HG02588 (cell line): ENCODE measurements around the gene ZNF575.
"Not testable (repeated sequence)": the region's sequence is repeated elsewhere in the genome, so short reads cannot be mapped to it uniquely, and the experiment has no call there.

Source experiments
- ATAC-seq: cut with Tn5 transposase; IDR thresholded peaks from one replicate; pipeline ENCODE4 v1.9.1; 2021; ENCODE audit warnings: mild to moderate bottlenecking, moderate library complexity; ENCODE audit not compliant: unreplicated experiment

The ZNF575 gene

DNA sequence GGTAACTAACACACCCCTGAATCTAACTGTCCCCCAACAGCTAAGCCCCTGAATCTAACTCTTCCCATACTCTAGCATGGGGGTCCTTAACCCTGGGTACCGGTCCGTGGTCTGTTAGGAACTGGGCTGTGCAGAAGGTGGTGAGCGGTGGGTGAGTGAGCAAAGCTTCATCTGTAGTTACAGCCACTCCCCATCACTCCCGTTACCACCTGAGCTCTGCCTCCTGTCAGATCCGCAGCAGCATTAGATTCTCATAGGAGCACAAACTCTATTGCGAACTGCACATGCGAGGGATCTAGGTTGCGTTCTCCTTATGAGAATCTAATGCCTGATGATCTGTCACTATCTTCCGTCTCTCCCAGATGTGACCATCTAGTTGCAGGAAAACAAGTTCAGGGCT, 22.3 kb upstream of the ZNF575 start:
- no peak for ATAC-seq

- ATAC-seq = no peak
Observed at GRCh38 chr19:43511324-43511723, 21.7 kb upstream of the ZNF575 start.

DNA sequence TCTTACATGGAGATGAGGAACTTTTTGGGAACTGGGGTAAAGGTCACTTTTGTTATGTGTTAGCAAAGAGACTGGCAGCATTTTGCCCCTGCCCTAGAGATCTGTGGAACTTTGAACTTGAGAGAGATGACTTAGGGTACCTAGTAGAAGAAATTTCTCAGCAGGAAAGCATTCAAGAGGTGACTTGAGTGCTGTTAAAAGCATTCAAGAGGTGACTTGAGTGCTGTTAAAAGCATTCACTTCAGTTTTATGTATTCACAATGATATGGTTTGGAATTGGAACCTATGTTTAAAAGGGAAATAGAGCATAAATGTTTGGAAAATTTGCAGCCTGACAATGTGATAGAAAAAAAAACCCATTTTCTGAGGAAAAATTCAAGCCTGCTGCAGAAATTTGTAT, 20.6 kb upstream of the ZNF575 start:
- not testable (repeated sequence) for ATAC-seq

DNA sequence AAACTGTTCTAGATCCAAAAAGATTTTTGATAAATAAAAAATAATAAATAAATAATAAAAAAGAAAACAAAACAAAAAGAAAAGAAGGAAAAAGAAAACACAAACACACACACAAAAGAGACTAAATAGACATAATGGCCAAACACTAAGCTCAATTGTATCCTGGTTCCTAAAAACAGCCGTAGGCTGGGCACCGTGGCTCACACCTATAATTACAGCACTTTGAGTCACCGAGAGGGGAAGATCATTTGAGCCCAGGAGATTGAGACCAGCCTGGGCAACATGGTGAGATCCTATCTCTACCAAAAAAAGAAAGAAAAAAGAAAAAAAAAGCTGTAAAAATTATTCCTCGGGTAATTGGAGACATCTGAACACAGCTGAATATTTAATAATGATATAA, 14.9 kb upstream of the ZNF575 start:
- ATAC-seq = no peak

DNA sequence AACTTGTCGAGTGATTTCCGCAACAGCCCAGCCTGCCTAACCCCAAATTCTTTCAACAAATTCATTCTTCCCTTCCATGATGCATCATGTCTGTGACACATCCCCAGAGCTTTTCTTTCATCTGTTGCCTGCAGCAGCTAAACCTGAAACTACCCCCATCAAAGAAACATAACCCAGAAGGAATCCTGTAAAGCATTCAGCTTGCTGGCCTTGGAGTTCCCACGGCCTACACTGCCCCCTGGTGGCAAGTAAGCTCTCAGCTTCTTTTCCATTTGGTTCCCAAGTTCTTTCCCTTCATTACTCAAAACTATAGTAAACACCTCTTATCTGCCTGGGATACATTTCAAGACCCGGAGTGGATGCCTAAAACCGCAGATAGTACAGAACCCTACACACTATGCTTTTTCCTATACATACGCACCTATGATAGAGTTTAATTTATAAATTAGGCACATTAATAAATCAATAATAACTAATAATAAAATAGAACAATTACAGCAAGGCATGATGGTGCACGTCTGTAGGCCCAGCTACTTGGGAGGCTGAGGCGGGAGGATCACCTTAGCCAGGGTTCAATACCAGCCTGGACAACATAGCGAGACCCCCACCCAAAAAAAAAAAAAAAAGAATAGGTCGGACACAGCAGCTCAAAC, 13.4 kb upstream of the ZNF575 start:
- ATAC-seq = no peak

- ATAC-seq = no peak
Observed at GRCh38 chr19:43522929-43523328, 10.1 kb upstream of the ZNF575 start.

GRCh38 chr19:43523696-43524095, 9.3 kb upstream of the ZNF575 start:
- ATAC-seq = not testable (repeated sequence)

DNA sequence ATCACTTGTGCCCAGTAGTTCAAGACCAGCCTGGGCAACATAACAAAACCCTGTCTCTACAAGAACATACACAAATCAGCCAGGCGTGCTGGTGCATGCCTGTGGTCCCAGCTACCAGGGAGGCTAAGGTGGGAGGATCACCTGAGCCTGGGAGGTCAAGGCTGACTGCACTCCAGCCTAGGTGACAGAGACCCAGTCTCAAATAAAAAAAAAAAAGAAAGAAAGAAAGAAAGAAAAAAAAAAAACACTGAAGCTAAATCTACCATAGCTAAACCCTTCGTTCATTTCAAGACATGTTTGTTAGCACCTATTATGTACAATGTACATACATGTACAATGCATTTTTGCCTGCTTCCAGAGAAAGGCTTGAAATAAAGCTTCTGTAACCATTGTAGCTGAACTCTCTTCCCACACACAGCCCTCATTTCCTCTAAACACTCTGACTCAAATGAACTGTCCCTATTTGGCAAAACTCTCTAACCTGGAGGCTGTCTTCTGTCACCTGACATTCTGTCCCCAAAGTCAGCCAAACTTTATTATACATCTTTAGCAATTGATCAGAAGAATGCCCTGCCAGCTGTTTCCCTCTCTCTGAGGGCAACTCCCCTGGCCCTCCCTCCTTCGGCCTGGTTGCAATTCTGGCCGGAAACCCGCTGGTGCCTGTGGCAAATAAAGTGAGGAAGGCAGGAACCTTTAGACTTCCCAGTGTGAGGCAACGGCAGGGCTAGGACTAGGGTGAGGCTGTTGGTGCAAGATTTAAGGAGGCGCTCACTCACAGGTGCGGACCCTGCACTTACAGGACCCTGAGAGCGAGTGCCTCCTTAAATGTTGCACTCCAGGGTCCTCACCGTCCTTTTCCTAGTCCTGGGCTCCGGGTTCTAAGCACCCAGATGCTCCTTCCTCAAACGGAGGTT, 7.8 kb upstream of the ZNF575 start:
- no peak for ATAC-seq

DNA sequence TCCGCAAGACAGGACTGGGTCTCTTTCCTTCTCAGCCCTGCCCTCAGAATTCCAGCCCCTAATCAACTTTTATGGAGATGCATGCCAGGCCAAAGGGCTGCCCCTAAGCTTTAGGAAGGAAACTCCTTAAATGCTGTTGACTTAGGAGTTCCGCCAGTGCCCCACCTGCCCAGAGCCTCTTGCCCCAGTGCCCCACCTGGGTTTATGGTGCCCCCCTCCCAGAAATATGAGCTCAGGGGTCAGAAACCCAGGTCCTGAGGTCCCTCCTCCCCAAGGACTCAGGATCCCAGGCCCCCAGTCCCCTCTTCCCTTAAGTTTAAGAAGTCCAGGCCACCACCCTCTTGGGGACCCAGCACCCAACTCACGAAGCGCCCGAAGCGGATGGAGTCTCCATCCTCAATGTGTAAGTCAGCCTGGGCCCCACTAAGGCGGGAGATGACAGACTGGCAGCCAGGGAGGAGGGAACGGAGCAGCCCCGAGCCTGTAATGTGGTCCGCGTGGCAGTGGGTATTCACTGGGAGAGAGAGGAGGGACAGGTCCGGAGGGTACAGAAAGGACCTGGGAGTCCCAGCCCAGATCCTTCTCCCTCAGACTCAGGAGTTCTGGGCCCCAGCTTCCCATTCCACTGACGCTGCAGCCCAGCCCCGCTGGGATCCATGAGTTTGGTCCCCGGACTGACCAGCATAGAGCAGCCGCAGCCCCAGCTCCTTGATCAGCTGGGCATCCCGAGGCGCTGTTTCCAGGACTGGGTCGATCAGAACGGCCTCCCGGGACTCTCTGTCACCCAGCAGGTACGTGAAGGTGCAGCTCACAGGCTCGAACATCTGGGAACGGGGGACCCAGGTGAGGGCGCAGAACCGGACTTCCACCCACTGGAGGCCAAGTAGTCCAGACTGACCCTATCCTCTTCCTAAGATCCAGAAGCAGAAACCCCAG, 6.9 kb upstream of the ZNF575 start:
- no peak for ATAC-seq

GRCh38 chr19:43526884-43527859, 5.8 kb upstream of the ZNF575 start, which contains the start of gene ETHE1:
Gene ETHE1 (minus strand): TSS chr19:43527201. CDS start chr19:43527177, 24 bp downstream.
- peak; percentile 76 for ATAC-seq

- no peak for ATAC-seq
Observed at GRCh38 chr19:43527860-43528622, 4.9 kb upstream of the ZNF575 start.

DNA sequence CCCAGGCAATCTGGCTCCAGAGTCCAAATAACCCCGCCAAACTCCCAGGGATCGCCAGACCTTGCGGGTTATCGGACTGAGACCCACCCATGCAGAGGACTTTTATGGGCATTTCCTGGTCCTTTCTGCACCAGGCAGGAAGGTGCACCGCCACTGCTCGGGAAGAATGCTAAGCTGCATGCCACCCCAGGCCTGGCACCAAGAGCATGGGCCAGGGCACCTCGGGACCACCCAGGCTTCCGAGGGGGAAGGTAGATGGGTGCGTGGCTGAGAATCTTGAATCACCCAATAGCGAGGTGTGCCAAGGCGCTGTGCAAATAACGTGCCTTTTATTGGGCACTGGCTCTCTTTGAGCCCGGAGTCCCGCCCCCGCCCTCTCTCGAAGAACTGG, 422 bp upstream of the ZNF575 start:
- no peak for ATAC-seq

DNA sequence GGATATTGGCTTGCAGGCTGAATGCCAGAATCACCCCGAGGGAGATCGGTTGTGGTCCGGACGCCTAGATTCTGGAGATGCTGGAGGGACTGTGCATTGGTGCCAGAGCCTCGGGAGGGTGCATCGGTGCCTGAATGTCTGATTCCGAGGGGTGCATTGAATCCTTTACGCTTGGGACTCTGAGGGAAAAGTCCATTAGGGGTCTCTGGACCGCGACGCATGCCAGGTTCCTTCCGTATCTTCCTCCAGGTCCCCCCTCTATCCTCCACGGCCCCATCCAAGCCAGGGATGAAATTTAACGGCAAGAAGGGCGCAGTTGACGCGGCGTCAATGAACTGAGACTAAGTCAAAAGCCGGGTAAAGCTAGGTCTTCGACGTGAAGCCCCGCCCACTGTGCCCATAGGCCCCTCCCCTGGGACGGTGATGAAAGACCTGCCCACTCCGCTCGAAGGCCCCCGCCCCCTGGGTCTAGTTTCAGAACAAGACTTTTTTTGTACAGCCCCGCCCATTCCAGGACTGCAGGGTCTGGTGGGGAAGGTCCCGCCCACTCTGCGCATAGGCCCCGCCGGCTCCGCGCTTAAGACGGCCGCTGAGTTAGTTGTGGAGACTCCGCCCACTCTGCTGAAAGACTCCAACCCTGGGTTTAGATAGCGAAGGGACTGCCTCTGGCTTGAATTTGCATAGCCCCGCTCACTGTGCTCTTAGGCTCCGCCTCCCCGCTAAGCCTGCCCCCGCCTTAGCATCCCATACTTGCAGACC, 737 bp downstream of the ZNF575 start:
- ATAC-seq = peak; percentile 42

GRCh38 chr19:43534305-43534815, 1.4 kb downstream of the ZNF575 start:
- no peak for ATAC-seq

GRCh38 chr19:43534816-43535761, 2.1 kb downstream of the ZNF575 start:
- ATAC-seq = no peak

- ATAC-seq = no peak
Observed at GRCh38 chr19:43538922-43539321, 5.9 kb downstream of the ZNF575 start.

GRCh38 chr19:43540381-43540780, 7.4 kb downstream of the ZNF575 start:
- no peak for ATAC-seq
